NOMO-1 treated with DMSO at 0.1 percent for 48 hours (cell line): ENCODE data around the gene HDAC4.
"Not testable (repeated sequence)": the region's sequence is repeated elsewhere in the genome, so short reads cannot be mapped to it uniquely, and the experiment has no call there.

Source experiments
- DNase-seq: peaks from one replicate; lab custom pipeline; 2025; ENCODE audit not compliant: unreplicated experiment; lab: John Stamatoyannopoulos, UW

The HDAC4 gene

DNA sequence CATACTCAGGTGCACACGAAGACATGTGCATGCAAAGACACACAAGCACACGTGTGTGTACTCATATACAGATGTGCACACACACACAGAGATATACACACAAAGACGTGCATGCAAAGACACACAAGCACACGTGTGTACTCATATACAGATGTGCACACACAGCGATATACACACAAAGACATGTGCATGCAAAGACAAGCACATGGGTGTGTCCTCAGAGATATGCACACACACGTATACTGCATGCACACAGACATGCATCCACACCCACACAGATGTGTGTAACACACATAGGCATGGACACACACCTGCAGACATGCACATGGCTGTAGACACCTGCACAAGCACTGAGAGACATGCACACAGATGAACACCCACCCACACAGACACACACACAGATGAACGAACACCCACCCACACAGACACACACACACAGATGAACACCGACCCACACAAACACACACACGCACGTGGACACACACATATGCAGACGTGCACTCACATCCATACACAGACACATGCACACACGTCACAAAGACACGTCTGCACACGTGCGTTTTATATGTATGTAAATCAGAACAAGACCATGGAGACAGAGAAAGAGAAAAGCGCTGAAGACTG lies 321.0 kb downstream of the HDAC4 start:
- DNase-seq = no peak

DNA sequence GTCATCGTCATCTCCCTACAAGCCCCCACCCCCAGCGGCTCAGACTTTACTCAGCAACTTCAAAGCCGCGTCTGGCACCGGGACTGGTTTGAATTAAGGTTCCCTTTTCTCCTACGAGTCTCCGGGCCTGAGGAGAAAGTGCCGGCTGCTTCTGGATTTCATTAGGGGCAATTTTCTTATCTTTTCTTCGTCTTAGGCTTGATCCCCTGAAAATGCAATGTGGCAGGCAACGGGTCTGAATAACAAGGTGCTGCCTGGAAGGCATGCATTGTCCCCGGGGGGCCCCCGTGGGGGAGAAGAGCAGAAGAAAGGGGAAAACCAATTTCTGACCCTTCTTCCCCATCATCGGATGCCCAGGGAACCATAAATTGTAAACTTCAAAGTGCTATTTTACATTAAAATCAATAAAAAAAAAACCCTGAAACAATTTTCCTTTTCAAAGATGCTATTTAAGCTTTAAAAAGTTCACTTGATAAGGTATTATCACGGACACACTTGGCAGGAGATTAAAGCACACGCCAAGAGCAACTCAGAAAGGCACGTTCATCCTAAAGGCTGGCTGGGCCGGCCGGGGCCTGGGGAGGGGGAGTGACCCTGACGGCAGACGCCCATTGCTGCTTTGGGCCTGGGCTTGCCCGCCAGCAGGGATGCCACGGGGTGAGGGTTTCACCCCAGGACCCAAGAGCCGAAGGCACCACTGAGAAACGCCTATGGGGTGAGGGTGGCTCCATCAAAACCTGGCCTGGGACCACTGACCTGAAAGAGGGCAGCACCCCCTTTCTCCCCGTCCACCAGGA lies 322.5 kb downstream of the HDAC4 start:
- no peak for DNase-seq

DNA sequence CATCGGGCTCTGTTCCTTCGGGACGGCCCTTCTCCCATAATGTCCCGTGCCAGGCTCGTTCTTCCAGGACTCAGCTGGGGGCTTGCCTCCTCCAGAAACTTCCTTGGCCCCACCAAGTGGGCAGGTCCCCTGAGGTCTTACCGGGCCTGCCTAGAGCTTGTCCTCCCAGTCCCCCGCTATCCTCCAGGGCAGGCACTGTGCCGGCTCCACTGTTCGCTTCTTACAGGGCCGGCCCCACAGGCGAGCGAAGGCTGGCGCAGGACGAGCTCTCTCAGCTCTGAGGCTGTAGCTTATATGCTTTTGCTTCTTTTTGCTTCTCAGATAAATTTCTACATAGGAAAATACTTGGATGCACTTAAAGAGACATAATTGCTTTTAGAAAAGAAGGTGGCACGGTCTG lies 323.6 kb downstream of the HDAC4 start:
- DNase-seq = no peak

DNA sequence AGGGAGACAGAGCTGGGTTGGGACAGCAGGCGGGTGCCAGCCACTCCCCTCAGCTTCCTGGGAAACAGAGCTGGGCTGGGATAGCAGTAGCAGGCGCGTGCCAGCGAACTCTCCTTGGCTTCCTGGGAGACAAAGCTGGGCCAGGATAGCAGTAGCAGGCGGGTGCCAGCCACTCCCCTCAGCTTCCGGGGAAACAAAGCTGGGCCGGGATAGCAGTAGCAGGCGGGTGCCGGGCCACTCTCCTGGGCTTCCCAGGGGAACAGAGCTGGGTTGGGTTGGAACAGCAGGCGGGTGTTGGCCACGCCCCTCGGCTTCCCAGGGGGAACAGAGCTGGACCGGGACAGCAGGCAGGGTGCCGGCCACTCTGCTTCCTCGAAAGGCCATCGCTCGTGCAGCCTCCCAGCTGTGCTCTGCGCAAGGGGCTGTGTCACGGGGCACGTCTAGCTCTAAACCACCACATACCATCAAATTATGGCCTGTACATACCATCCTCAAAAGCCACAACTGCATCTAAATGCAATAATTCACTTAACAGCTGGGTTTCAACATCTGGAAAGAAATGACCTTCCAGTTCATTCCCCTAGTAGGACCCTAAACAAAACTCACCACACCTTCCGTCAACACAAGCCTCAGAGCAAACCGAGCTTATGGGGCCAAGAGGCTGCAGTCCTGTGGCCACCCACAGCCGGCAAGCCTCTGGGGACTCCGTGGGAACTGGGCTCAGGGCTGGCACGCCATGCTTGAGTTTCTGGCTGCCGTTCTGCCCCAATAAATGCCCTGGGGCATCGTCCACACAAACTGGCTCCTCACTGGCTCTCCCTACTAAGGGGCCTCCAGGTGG lies 324.7 kb downstream of the HDAC4 start:
- DNase-seq = no peak

DNA sequence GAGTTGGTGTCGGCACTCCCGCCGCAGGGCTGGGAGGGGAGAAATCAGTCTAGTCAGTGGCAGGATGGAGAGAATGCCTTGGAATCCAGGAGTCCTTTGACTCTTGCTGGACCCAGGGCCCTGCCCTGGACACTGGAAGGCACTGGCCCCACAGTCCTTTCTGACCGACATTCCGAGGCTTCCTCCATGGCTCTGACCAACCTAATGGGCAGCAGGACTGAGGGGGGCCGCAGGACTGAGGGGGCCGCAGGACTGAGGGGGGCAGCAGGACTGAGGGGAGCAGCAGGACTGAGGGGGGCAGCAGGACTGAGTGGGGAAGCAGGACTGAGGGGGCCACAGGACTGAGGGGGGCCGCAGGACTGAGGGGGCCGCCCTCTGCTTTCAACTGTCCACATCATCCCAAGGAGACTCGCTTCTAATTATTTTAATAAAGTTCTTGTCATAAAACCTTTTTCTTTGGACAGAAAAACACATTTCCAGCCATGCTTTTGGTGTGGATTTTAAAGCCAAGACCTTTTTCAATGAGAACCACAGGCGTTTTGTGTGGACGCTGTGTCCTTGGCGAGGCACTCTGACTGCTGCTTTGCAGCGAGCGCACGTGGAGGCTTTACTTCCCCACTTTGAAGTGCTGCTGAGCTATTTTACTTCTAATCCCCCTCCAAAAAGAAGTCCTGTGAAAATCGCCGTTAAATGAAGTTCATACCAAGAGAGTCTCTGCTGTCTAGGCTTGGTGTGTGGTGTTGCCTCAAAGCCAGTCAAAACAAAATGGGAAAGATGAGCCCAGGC lies 326.9 kb downstream of the HDAC4 start:
- DNase-seq = no peak

DNA sequence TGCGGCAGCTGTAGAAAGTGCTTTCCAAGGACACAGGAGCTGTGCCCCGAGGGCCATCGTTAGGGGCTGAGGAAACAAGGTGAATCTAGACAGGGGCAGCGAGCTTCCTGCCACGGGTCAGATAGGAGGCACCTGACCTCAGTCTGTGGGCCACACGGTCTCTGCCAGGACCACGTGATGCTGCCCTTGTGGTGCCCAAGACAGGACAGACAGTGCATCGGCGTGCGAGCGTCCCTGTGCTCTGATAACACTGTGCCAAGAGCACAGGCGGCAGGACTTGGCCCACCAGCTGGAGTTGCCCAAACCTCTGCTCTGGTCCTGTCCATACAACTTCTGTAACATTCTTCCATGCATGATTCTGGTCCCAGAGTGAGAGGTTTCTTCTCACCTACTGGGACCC lies 327.6 kb downstream of the HDAC4 start:
- DNase-seq = no peak

DNA sequence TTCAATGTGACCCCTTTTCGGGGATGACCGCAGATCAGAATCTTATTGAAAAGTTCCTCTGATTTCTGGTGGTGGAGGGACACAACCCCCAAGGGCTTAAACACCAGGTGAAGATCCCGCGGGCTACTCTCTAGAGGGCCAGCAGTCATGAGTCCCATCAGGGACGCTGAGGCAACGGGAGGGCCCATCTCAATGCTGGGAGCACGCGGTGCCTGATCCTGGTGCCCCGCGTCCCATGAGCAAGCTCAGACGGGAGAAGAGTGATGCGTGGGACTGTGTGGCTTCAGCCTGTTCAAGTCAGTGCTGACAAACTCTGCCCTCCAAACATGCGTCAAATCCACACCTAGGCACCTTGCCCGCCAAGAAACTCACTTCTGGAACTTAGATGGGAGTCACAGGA lies 328.0 kb downstream of the HDAC4 start:
- no peak for DNase-seq

DNA sequence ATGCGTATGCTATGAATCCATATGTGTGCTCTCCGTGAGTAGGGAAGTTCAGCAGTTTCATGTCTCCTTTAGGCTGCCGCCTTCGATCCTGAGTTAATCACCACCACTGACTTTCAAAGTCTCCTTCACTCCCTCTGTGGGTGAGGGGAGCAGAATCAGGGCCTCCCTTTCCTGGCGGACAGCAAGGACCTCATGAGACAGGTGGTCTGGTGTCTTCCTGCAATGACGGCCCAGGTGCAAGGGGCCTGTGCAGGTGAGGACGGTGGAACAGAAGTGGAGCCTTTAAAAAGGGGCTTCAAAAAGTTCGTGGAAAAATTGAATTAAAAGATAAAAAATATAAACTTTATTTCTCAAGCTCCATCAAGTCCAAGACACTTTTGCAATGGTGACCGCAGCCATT lies 330.4 kb downstream of the HDAC4 start:
- DNase-seq = no peak

DNA sequence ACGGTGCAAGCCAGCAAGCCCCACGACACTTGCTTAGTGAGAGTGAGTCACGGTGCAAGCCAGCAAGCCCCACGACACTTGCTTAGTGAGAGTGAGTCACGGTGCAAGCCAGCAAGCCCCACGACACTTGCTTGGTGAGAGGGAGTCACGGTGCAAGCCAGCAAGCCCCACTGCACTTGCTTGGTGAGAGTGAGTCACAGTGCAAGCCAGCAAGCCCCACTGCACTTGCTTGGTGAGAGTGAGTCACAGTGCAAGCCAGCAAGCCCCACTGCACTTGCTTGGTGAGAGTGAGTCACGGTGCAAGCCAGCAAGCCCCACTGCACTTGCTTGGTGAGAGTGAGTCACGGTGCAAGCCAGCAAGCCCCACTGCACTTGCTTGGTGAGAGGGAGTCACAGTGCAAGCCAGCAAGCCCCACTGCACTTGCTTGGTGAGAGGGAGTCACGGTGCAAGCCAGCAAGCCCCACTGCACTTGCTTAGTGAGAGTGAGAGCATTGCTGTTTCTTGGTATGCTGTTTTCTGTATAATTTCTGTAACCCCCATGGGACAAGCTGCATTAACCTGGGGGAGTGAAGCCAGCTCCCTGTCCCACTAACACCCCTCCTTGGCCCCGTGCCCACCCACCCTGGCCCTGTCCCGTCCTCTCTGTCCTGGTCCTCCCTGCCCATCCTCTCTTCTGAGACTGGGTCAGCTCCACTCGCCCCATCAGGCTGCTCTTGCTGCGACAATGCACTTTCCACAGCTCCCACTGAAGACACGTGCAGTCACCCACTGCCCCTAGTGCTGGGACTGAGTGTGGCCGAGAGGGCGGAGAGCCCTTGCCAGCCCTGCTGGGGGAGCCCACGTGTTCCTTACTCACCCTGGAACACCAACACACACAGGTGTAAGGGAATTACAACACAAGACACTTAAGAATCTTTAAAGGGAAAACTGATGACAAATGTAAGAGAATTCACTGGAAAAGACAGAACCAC lies 331.2 kb downstream of the HDAC4 start:
- DNase-seq = not testable (repeated sequence)

DNA sequence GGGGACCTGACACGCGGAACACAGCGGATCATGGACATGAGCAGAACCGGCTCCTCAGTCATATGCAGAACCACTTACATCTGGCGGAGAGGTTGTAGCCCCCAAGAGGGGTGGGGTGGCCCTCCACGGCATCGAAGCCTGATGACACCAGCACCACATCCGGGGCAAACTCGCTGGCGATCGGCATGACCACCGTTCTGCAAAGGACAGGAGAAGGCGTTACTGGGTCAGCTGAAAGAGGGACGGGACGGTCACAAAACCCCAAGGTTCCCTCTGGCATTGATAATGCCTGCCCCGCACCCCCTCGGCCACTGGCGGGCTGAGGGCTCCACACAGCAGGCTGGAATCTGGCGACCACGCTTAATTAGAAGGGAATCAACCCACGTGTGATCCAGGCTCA lies 332.4 kb downstream of the HDAC4 start:
- DNase-seq = no peak

DNA sequence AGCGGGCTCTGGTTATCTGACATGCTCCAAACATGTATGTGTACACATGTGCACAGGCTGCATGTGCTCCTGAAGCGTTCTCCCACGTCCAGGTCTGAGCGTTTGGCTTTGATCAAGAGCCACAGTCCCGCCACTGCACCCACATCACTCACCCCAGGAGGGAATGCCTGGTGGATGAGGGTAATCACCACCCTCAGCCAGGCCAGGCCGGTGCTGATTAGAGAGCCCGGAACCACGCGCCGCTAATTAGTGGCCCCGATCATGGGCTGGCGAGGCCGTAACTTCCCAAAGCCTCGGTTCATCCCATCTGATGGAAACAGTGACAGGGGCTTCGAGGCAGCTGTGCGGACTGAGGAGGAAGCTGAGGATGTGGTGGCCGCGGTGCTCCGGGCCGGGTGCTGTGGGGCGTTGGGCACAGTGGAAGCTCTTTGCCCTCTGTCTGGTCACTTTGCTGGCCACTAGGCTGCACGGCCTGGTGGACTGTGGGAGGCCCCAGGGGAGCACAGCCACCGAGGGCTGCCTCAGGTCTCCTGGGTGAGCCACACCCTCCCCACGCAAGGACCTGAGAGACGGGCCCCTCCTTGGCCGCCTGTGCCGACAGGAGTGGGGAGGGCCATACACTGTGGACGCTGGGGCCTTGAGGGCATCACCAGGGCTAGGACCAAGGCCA lies 333.5 kb downstream of the HDAC4 start:
- no peak for DNase-seq

DNA sequence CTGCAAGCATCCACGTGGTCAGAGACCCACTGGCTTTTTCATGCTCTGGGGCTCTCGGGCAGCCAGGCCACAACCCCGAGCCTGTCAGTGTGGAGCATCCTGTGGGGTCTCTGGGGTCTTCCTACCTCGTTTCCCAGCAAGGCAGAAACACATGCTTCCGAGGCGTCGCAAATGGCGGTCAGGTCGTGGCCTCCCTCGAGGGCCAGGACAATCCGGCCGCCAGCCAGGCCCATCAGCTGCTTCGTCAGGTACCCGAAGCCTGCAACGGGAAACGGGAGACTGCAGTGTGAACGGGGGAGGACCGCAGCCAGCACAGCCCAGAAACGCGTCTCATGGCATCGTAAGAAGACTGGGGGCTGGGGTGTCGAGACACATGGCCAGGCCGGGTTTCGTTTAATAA lies 334.2 kb downstream of the HDAC4 start:
- DNase-seq = no peak

DNA sequence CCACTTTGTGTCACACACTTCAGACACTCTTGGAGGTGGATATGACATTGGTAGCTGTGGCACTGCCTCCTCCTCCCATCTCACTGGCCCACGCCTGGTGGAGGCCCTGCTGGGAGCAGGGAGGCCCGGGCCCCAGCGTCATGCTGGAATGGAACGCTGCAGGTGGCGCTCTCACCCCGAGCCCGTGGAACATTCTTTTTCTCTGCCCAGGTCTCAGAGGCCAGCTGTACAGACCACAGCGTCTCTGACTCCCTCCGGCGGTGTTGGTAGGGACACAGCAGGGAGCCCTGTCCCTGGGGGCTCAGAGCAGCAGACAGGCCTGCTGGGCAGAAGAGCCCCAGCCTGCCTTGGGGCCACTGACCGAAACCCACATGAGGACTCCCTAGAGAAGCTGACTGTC lies 334.9 kb downstream of the HDAC4 start:
- DNase-seq = no peak

DNA sequence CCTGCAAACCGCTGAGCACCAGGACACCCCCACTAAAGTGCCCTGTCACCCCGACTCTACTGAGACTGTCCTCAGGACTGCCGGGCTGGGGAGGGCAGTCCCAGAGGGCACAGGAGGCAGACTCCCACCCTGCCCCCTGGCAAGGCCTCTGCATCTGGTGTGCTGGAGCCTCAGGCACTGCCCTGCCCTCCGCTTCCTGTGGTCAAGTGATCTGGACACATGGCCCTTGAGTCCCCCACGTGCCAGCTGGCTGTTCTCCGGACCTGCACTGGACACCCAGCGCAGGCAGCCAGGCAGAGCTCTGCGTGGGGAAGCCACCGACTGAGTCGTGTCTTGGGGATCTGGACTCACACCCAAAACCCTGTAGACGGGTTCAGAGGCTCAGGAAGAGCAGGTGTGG lies 335.3 kb downstream of the HDAC4 start:
- DNase-seq = no peak

DNA sequence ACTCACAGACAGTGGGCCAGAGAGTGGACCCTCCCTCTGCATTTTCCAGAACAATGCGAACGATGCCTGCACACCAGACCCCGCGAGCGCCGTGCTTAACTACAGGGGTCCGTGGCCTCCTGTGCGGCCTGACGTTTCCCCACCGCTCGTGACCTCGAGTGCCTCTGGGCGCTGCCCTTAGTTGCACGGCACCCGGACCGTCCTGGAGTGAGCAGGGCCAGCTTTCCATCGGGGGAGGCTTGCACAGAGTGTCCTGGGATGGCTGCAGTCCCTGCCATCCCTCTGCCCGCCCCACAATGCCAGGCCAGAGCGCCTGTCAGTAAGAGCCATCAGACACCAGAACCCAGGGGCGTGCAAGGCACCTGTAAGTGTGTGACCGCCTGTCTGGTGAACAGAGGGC lies 335.9 kb downstream of the HDAC4 start:
- no peak for DNase-seq

DNA sequence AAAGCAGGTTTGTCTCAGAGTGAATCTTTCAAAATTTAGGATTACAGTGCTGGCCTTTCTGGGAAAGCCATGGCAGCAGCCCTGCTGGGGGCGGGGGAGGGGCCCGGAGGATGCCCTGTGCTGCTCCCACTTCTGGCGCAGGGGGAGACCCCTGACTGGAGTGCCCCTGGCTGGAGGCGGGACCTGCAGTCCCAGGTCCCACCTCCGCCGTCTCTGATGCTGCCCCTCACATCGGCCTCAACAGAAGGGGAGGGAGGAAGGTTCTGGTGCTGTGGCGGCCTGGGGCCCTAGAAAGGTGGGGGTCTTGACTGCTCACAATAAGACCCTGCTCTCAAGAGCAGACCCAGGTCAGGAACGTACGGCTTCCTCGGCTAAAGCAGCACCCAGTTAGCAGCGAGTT lies 336.6 kb downstream of the HDAC4 start:
- DNase-seq = no peak

DNA sequence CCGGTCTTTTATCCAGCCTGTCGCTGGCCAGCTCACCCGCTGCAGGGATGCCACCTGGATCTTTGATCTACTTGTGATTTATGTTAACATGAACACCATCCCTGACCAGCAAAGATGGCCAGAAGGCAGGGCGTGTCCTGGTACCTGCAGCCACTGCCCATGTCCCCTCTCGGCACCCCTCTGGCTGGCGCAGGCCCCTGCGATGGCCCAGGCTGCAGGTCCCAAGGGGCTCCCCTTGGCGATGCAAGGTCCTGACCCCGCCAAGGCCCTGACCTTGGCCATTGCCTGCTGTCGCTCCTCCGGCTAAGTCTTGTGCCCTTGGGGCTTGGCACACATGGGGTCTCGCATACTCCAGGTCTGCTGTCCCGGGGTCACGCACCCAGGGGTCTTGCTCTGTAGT lies 338.1 kb downstream of the HDAC4 start:
- no peak for DNase-seq

DNA sequence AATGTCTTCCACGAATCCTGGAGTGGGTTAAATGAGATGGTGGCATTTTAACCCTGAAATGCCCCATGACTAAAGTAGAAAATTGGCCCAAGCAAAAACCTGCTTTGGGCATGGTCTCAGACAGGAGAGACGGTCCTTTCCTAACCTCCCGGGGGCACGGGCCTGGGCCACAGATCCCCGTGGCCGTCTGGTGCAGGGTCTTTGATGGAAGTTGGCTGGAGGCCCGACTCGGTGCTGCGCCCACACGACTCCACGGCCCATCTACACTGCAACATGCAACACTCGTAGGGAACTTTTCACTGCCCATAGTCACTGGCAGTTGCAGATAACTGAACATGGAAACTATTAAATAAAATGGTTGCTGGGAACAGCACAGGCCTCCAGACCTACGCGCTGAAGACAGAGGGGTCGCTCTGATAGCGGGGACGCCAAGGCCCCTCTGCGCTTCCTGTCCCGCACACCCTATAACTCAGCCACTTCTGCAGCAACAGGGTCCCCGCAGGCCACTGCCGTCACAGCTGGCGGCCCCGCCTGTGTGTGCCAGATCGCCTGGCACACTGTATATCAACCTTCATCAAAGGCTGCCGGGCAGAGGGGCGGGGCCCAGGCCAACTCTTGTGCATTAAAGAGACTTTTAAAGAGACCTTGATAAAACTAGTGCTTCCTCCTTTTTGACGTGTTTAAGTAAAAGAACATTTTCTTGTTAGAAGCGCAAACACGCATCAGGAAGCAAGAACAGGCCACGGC lies 338.8 kb downstream of the HDAC4 start:
- DNase-seq = no peak

DNA sequence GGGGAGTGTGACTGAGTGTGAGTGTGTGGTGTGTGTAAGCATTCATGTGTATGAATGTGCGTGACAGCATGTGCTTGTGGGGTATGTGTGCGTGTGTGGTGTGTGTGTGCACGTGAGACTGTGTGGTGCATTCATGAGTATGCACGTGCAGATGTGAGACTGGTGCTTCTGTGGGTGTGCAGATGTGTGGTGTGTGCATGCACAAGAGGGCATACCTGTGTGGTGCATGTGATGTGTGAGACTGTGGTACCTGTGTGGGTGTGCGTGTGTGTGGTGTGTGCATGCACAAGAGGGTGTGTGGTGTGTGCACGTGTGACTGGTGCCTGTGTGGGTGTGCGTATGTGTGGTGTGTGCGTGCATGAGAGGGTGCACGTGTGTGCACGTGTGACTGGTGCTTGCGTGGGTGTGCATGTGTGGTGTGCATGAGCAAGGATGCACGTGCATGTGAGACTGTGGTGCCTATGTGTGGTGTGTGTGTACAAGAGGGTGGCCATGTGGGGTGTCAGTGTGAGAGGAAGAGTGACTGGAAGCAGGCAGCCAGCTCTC lies 339.6 kb downstream of the HDAC4 start:
- DNase-seq = no peak
